Trophoblast cell (in vitro differentiated cells and primary cell): ENCODE data around the gene HPGDS.
A peak's percentile ranks its signal among the peaks of the same experiment; 100 is the strongest.

Experiments
- DNase-seq, 2 donors: peaks; one replicate each; pipeline ENCODE4 v3.0.0-alpha.2; 2016
- H2AFZ ChIP-seq: 2 replicates; pipeline ENCODE4 v1.6.1; 2013; ENCODE audit warnings: low read length, moderate library complexity, mild to moderate bottlenecking; ENCODE audit not compliant: insufficient read depth, poor library complexity
- H2AK5ac ChIP-seq: 2 replicates; pipeline ENCODE4 v1.6.1; 2013; ENCODE audit warnings: mild to moderate bottlenecking, low read length
- H2BK120ac ChIP-seq: 2 replicates; pipeline ENCODE4 v1.6.1; 2013; ENCODE audit warnings: low read length, mild to moderate bottlenecking, moderate library complexity; ENCODE audit not compliant: insufficient read depth, poor library complexity
- H2BK12ac ChIP-seq: 2 replicates; pipeline ENCODE4 v1.6.1; 2013; ENCODE audit warnings: mild to moderate bottlenecking, low read length, moderate library complexity
- H2BK5ac ChIP-seq: 2 replicates; pipeline ENCODE4 v1.6.1; 2013; ENCODE audit warnings: low read length, low read depth, moderate library complexity, mild to moderate bottlenecking; ENCODE audit not compliant: poor library complexity
- H3K14ac ChIP-seq: 2 replicates; pipeline ENCODE4 v1.6.1; 2013; ENCODE audit warnings: mild to moderate bottlenecking, low read length
- H3K18ac ChIP-seq: 2 replicates; pipeline ENCODE4 v1.6.1; 2013; ENCODE audit warnings: mild to moderate bottlenecking, low read length
- H3K23ac ChIP-seq: 2 replicates; pipeline ENCODE4 v1.6.1; 2013; ENCODE audit warnings: low read length
- H3K27ac ChIP-seq: 2 replicates; pipeline ENCODE4 v1.5.1; 2013; ENCODE audit warnings: low read depth, mild to moderate bottlenecking, inconsistent platforms, low read length, moderate library complexity
- H3K27me3 ChIP-seq: 2 replicates; pipeline ENCODE4 v1.6.1; 2013; ENCODE audit warnings: inconsistent platforms, mild to moderate bottlenecking, low read length, moderate library complexity; ENCODE audit not compliant: insufficient read depth
- H3K36me3 ChIP-seq, 2 experiments: 1 replicate in 1 of 2; 2 replicates in 1 of 2; pipeline ENCODE4 v1.6.1; 2013; ENCODE audit warnings: low read length in 2 of 2, mild to moderate bottlenecking in 2 of 2, moderate library complexity in 1 of 2; ENCODE audit not compliant: insufficient read depth in 2 of 2, control insufficient read depth in 1 of 2
- H3K4ac ChIP-seq: 2 replicates; pipeline ENCODE4 v1.6.1; 2013; ENCODE audit warnings: low read depth, mild to moderate bottlenecking, low read length, moderate library complexity
- H3K4me1 ChIP-seq, 2 experiments: 1 replicate in 1 of 2; 2 replicates in 1 of 2; pipeline ENCODE4 v1.6.1; 2013; ENCODE audit warnings: low read length in 2 of 2, mild to moderate bottlenecking in 2 of 2, moderate library complexity in 1 of 2; ENCODE audit not compliant: insufficient read depth in 2 of 2, control insufficient read depth in 1 of 2
- H3K4me2 ChIP-seq: 2 replicates; pipeline ENCODE4 v1.6.1; 2013; ENCODE audit warnings: inconsistent platforms, mild to moderate bottlenecking, low read length, moderate library complexity
- H3K4me3 ChIP-seq: 2 replicates; pipeline ENCODE4 v1.5.1; 2013; ENCODE audit warnings: mild to moderate bottlenecking, low read depth, low read length, inconsistent platforms
- H3K79me1 ChIP-seq: one replicate; pipeline ENCODE4 v1.6.1; 2013; ENCODE audit warnings: low read length
- H3K79me2 ChIP-seq: 2 replicates; pipeline ENCODE4 v1.6.1; 2013; ENCODE audit warnings: low read length, mild to moderate bottlenecking; ENCODE audit not compliant: control insufficient read depth, insufficient read depth, poor library complexity
- H3K9ac ChIP-seq: 2 replicates; pipeline ENCODE4 v1.6.1; 2013; ENCODE audit warnings: mild to moderate bottlenecking, low read length
- H3K9me3 ChIP-seq: 2 replicates; pipeline ENCODE4 v1.6.1; 2013; ENCODE audit warnings: low read depth, mild to moderate bottlenecking, control low read depth, inconsistent platforms, low read length; ENCODE audit not compliant: insufficient read depth
- H4K12ac ChIP-seq: 2 replicates; pipeline ENCODE4 v1.6.1; 2013; ENCODE audit warnings: low read depth, mild to moderate bottlenecking, low read length, moderate library complexity
- H4K8ac ChIP-seq: 2 replicates; pipeline ENCODE4 v1.6.1; 2013; ENCODE audit warnings: low read depth, mild to moderate bottlenecking, low read length, moderate library complexity
- H4K91ac ChIP-seq: one replicate; pipeline ENCODE4 v1.6.1; 2013; ENCODE audit warnings: low read depth, mild to moderate bottlenecking, low read length, moderate library complexity
- WGBS: extraction: QIAGEN DNeasy Blood & Tissue Kit; methylation state at CpG from one replicate; pipeline ENCODE4 v1.1.7; 2013; ENCODE audit warnings: missing lambda C conversion rate; ENCODE audit not compliant: insufficient read length, insufficient coverage; ENCODE audit errors: extremely low coverage; 5-methylcytosine and 5-hydroxymethylcytosine counted together

The HPGDS gene

DNA sequence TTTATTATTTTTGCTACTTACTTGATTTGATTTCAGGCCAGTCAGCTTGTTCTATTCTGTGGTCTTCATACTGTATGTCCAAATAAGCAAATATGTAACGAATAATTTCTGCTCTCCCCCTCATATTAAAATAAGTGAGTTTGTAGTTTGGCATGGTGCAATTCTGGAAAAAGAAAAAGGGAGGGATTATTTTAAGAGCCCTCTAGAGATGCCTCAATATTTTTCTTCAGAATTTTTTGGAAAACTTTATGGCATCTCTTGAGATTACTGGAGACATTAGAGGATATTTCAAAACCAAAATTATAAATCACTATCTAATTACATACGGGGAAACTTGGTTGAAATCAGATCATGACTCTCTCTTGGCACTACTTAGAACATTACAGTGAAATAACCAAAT lies 8.2 kb downstream of the HPGDS start:
- H3K4me3 ChIP-seq: no peak overlapping the region
- no peak overlapping the region for H2BK120ac ChIP-seq
- H3K23ac ChIP-seq: no peak overlapping the region
- H3K36me3 ChIP-seq: no peaks in the 10 kb centered on the region
- no peaks in the 10 kb centered on the region for H3K79me2 ChIP-seq
- no peak overlapping the region for H3K18ac ChIP-seq
- H3K27me3 ChIP-seq: no peaks in the 10 kb centered on the region
- H2BK12ac ChIP-seq: no peak overlapping the region
- no CpG with 5 or more reads among the region's 2 CpGs for WGBS
- H4K91ac ChIP-seq: no peak overlapping the region
- no peak overlapping the region for H3K14ac ChIP-seq
- H3K4me2 ChIP-seq: no peak overlapping the region
- no peak overlapping the region for H2BK5ac ChIP-seq
- H3K4me1 ChIP-seq: no peaks in the 10 kb centered on the region
- H2AFZ ChIP-seq: no peak overlapping the region
- no peak overlapping the region for H3K4ac ChIP-seq
- DNase-seq: no peak
- H4K8ac ChIP-seq: no peak overlapping the region
- no peak overlapping the region for H2AK5ac ChIP-seq
- H3K79me1 ChIP-seq: no peaks in the 10 kb centered on the region
- no peak overlapping the region for H3K9ac ChIP-seq
- H4K12ac ChIP-seq: no peak overlapping the region
- no peaks in the 10 kb centered on the region for H3K9me3 ChIP-seq
- H3K27ac ChIP-seq: no peak overlapping the region

DNA sequence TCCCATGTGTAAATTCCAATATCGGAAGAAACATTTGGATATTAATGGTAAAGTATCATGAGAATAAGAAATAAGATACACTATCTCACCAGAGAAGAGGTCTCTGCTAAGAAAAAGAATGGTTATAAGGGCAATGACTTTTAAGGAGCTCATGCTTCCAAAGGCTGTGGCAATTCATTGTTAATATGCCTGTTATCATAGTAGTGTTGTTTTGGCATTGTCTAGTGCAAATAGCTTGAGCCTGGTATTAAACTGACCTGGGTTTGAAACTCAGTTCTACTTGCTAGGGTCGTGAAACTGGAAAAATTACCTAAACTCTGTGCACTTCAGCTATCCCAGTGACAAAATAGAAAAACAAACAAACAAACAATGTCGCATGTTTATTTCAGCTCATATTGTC lies 8.8 kb downstream of the HPGDS start:
- H3K79me1 ChIP-seq: no peaks in the 10 kb centered on the region
- H3K36me3 ChIP-seq: no peaks in the 10 kb centered on the region
- no peak overlapping the region for H2BK5ac ChIP-seq
- no peaks in the 10 kb centered on the region for H3K79me2 ChIP-seq
- H4K8ac ChIP-seq: no peak overlapping the region
- no peak overlapping the region for H3K4me3 ChIP-seq
- no peak overlapping the region for H3K4ac ChIP-seq
- H2AFZ ChIP-seq: no peak overlapping the region
- H2AK5ac ChIP-seq: no peak overlapping the region
- H4K91ac ChIP-seq: no peak overlapping the region
- no peak overlapping the region for H3K27ac ChIP-seq
- H3K27me3 ChIP-seq: no peaks in the 10 kb centered on the region
- no peak for DNase-seq
- no peak overlapping the region for H3K18ac ChIP-seq
- no peak overlapping the region for H2BK120ac ChIP-seq
- H3K23ac ChIP-seq: no peak overlapping the region
- no peak overlapping the region for H4K12ac ChIP-seq
- no peak overlapping the region for H3K14ac ChIP-seq
- H3K4me2 ChIP-seq: no peak overlapping the region
- no CpG with 5 or more reads among the region's 3 CpGs for WGBS
- no peak overlapping the region for H2BK12ac ChIP-seq
- no peaks in the 10 kb centered on the region for H3K9me3 ChIP-seq
- H3K9ac ChIP-seq: no peak overlapping the region
- H3K4me1 ChIP-seq: no peaks in the 10 kb centered on the region

DNA sequence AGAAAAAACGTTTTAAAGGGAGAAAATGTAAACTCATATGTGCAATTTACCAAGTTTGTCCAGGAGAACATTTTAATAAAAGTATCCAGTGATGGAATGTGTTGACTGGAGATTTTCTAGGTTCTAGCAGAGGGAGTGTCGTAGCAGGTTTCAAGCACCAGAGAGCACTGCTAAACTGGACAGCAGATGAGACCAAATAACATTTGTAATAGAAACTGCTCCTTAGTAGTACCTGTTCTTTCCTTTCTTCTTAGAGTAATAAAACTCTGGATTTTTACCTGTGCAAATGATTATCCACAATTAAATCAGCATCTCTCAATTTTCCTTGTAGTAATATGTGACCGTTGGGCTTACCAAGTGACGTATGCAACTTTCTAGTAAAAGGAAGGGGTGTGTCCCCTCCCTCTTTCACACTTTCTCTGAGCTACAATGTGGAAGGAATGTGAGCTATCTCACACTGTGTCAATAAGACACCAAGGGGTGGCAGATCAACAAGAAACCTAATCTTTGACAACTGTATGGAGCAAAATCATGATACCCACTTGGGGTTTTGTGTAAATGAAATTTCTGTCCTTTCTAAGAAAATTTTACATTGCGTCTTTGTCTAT lies 9.5 kb downstream of the HPGDS start:
- no peaks in the 10 kb centered on the region for H3K36me3 ChIP-seq
- no peak overlapping the region for H2BK12ac ChIP-seq
- no peak overlapping the region for H4K8ac ChIP-seq
- WGBS: no CpG with 5 or more reads among the region's 5 CpGs
- H3K79me2 ChIP-seq: no peaks in the 10 kb centered on the region
- no peaks in the 10 kb centered on the region for H3K27me3 ChIP-seq
- H3K4me1 ChIP-seq: no peaks in the 10 kb centered on the region
- H2AK5ac ChIP-seq: no peak overlapping the region
- no peak overlapping the region for H3K27ac ChIP-seq
- no peak overlapping the region for H3K9ac ChIP-seq
- no peak overlapping the region for H3K4ac ChIP-seq
- H2BK120ac ChIP-seq: no peak overlapping the region
- no peak overlapping the region for H4K12ac ChIP-seq
- no peak overlapping the region for H4K91ac ChIP-seq
- H3K4me3 ChIP-seq: no peak overlapping the region
- no peak overlapping the region for H2AFZ ChIP-seq
- peak in 1 of 2 donors; percentile 17 for DNase-seq
- no peaks in the 10 kb centered on the region for H3K79me1 ChIP-seq
- H3K18ac ChIP-seq: no peak overlapping the region
- no peak overlapping the region for H2BK5ac ChIP-seq
- H3K9me3 ChIP-seq: no peaks in the 10 kb centered on the region
- no peak overlapping the region for H3K14ac ChIP-seq
- no peak overlapping the region for H3K23ac ChIP-seq
- H3K4me2 ChIP-seq: no peak overlapping the region

- Histone ChIP-seq H3K9me3 (peaks cover 13% of the 10 kb centered on the region), H3K27me3 (no peaks in the 10 kb centered on the region), H4K8ac (no peak overlapping the region), H2AK5ac (no peak overlapping the region), H2BK12ac (no peak overlapping the region), H3K27ac (no peak overlapping the region), H2BK120ac (no peak overlapping the region), H2BK5ac (no peak overlapping the region), H3K79me2 (no peaks in the 10 kb centered on the region), H3K14ac (no peak overlapping the region), H4K91ac (no peak overlapping the region), H4K12ac (no peak overlapping the region), H3K4me3 (no peak overlapping the region), H3K4me1 (no peaks in the 10 kb centered on the region), H3K79me1 (no peaks in the 10 kb centered on the region), H3K36me3 (no peaks in the 10 kb centered on the region), H3K4ac (no peak overlapping the region), H3K4me2 (no peak overlapping the region), H3K18ac (no peak overlapping the region), H3K9ac (no peak overlapping the region), H3K23ac (no peak overlapping the region), H2AFZ (no peak overlapping the region)
- DNase-seq: no peak
- WGBS: no CpG with 5 or more reads among the region's 1 CpG
Observed at GRCh38 chr4:94329933-94330332, 12.7 kb downstream of the HPGDS start.
